ENCODE results near the gene AANAT. TPM values are rescaled to one million over a fixed set of nuclear protein-coding genes. Genes with fewer than 3 reads are reported as not detected.
"Not testable (repeated sequence)": the region's sequence is repeated elsewhere in the genome, so short reads cannot be mapped to it uniquely, and the experiment has no call there.

The AANAT gene
- total RNA-seq, 1 donor from 2014 or later, result not detected

GRCh38 chr17:76501827-76502307, 34.5 kb downstream of the AANAT start:
- DNase-seq (ENCODE audit: low spot score in 2 of 2), result no peak
- FAIRE-seq, result no peak

- no peak for DNase-seq (ENCODE audit: low spot score in 2 of 2)
- no peak for FAIRE-seq
Measured at GRCh38 chr17:76502341-76503211, 35.2 kb downstream of the AANAT start.

- no peak for DNase-seq (ENCODE audit: low spot score in 2 of 2)
- FAIRE-seq, result no peak
Measured at GRCh38 chr17:76504117-76504516, 36.7 kb downstream of the AANAT start.

GRCh38 chr17:76506408-76507345, 39.3 kb downstream of the AANAT start:
- FAIRE-seq, result no peak

GRCh38 chr17:76508472-76509063, 41.2 kb downstream of the AANAT start:
- FAIRE-seq; DNase-seq (ENCODE audit: low spot score in 2 of 2): not testable (repeated sequence)

More at GRCh38 chr17:76506408-76507345, 39.3 kb downstream of the AANAT start:
- peak; percentile 80 to 88 for DNase-seq (ENCODE audit: low spot score in 2 of 2)

- FAIRE-seq (no peak), DNase-seq (ENCODE audit: low spot score in 2 of 2) (no peak)
Measured at GRCh38 chr17:76510831-76511244, 43.4 kb downstream of the AANAT start.

GRCh38 chr17:76511668-76512365, 44.4 kb downstream of the AANAT start:
- DNase-seq (ENCODE audit: low spot score in 2 of 2) (no peak), FAIRE-seq (no peak)

- no peak for DNase-seq (ENCODE audit: low spot score in 2 of 2)
- FAIRE-seq, result no peak
Measured at GRCh38 chr17:76512366-76513305, 45.2 kb downstream of the AANAT start.

GRCh38 chr17:76513306-76513692, 45.9 kb downstream of the AANAT start:
- no peak for FAIRE-seq
- no peak for DNase-seq (ENCODE audit: low spot score in 2 of 2)

- FAIRE-seq; DNase-seq (ENCODE audit: low spot score in 2 of 2): not testable (repeated sequence)
Measured at GRCh38 chr17:76514355-76514754, 47.0 kb downstream of the AANAT start.

GRCh38 chr17:76515274-76515949, 48.0 kb downstream of the AANAT start:
- peak in 1 of 2 donors; percentile 54 for DNase-seq (ENCODE audit: low spot score in 2 of 2)
- FAIRE-seq, result no peak

GRCh38 chr17:76517638-76518038, 50.2 kb downstream of the AANAT start:
- no peak for DNase-seq (ENCODE audit: low spot score in 2 of 2)
- FAIRE-seq, result no peak

- FAIRE-seq, result no peak
- DNase-seq (ENCODE audit: low spot score in 2 of 2), result no peak
Measured at GRCh38 chr17:76519048-76519966, 51.9 kb downstream of the AANAT start.

Measured in frontal cortex (tissue), 4 donors.